Occipital lobe (tissue), 2 donors: Measurements from ENCODE around the gene KIF12. TPM values are rescaled to one million over a fixed set of nuclear protein-coding genes. Genes with fewer than 3 reads are reported as not detected.
"Not testable (repeated sequence)": the region's sequence is repeated elsewhere in the genome, so short reads cannot be mapped to it uniquely, and the experiment has no call there.

Source experiments
- DNase-seq: peaks from one replicate; lab custom pipeline; 2025; lab: John Stamatoyannopoulos, UW
- total RNA-seq: library from RNA; depleted of rRNA; stranded (reverse); fragments of >200 nt; gene quantifications from one replicate; pipeline ENCODE4 v1.2.3, GENCODE V29; 2014

The KIF12 gene
- total RNA-seq, 1 donor from 2014 or later, result 3.3 TPM

- no peak for DNase-seq
Measured at GRCh38 chr9:114085387-114085789, 13.7 kb downstream of the KIF12 start.

GRCh38 chr9:114084282-114085073 is 14.6 kb downstream of the KIF12 start:
- no peak for DNase-seq

GRCh38 chr9:114083666-114084065 is 15.4 kb downstream of the KIF12 start:
- no peak for DNase-seq

- DNase-seq, result not testable (repeated sequence)
Measured at GRCh38 chr9:114082763-114083412, 16.2 kb downstream of the KIF12 start.

- peak; percentile 70 for DNase-seq
Measured at GRCh38 chr9:114082017-114082762, 16.9 kb downstream of the KIF12 start.

- no peak for DNase-seq
Measured at GRCh38 chr9:114081441-114082016, 17.6 kb downstream of the KIF12 start.

GRCh38 chr9:114080773-114081440 is 18.2 kb downstream of the KIF12 start:
- DNase-seq, result no peak

- no peak for DNase-seq
Measured at GRCh38 chr9:114080195-114080772, 18.8 kb downstream of the KIF12 start.

GRCh38 chr9:114078781-114079156 is 20.3 kb downstream of the KIF12 start:
- DNase-seq, result no peak

GRCh38 chr9:114078021-114078780 is 20.9 kb downstream of the KIF12 start, which contains the start of gene AMBP:
Gene AMBP, minus strand, starts transcription at chr9:114078300. Its CDS starts 91 bp downstream, at chr9:114078209.
- no peak for DNase-seq

GRCh38 chr9:114077162-114077837 is 21.8 kb downstream of the KIF12 start:
- DNase-seq, result no peak

- no peak for DNase-seq
Measured at GRCh38 chr9:114076237-114077161, 22.6 kb downstream of the KIF12 start.

GRCh38 chr9:114075602-114076001 is 23.5 kb downstream of the KIF12 start:
- no peak for DNase-seq

- DNase-seq, result no peak
Measured at GRCh38 chr9:114072184-114073140, 26.6 kb downstream of the KIF12 start.

- DNase-seq, result no peak
Measured at GRCh38 chr9:114071197-114071795, 27.8 kb downstream of the KIF12 start.

GRCh38 chr9:114070188-114071103 is 28.6 kb downstream of the KIF12 start:
- no peak for DNase-seq
